ENCODE results near the gene CYP2S1.
"Not testable (repeated sequence)": the region's sequence is repeated elsewhere in the genome, so short reads cannot be mapped to it uniquely, and the experiment has no call there.

- not testable (repeated sequence) for TF ChIP-seq POLR2A (IDR thresholded peaks at IDR 0.05; ENCODE audit: low read length); GATA1 (IDR thresholded peaks at IDR 0.05; ENCODE audit: low read depth, low read length)
These were observed 12.8 kb upstream of the CYP2S1 start for GRCh38 chr19:41180173-41180572.

Data from erythroblast (primary cell).